Colonic mucosa (tissue), 4 donors: ENCODE measurements around the gene ZNF608. TPM values are rescaled to one million over a fixed set of nuclear protein-coding genes. Genes with fewer than 3 reads are reported as not detected.

ENCODE experiments used
- DNase-seq: peaks from one replicate; pipeline ENCODE4 v3.0.0-alpha.2; 2020
- H3K27ac ChIP-seq: fragments of 200-600 bp; one replicate; pipeline ENCODE4 v1.8.0; 2021
- H3K27me3 ChIP-seq: fragments of 200-600 bp; one replicate; pipeline ENCODE4 v1.8.0; 2021
- H3K36me3 ChIP-seq: fragments of 200-600 bp; one replicate; pipeline ENCODE4 v1.8.0; 2021
- H3K4me1 ChIP-seq: fragments of 200-600 bp; one replicate; pipeline ENCODE4 v1.8.0; 2021; ENCODE audit warnings: mild to moderate bottlenecking
- H3K4me3 ChIP-seq: fragments of 200-600 bp; one replicate; pipeline ENCODE4 v1.8.0; 2021
- H3K9ac ChIP-seq, 2 donors: one replicate each; pipeline ENCODE4 v1.7.0; 2013; ENCODE audit warnings: control low read depth in 2 of 2, low read depth in 2 of 2, low read length in 2 of 2
- H3K9me3 ChIP-seq: fragments of 200-600 bp; one replicate; pipeline ENCODE4 v1.8.0; 2021
- intact Hi-C: fragments of 100-400 bp; cut with DNase I; formaldehyde crosslinking; loops from one replicate; pipeline ENCODE4 v1.14.1; 2022
- total RNA-seq, 2 donors: library from RNA; stranded (reverse); fragmentation: NEBNext Ultra II Directional in 1 of 2; extraction: Animal tissue kit (Norgen Biotek cat#: 25700) in 1 of 2; gene quantifications; one replicate each; pipeline ENCODE4 v1.2.1, GENCODE V29; 2021
- TF ChIP-seq, protein P1 (sequence below): fragments of 200-600 bp; IDR thresholded peaks from one replicate; pipeline ENCODE4 v1.8.0; 2022; ENCODE audit warnings: antibody characterized with exemption, mild to moderate bottlenecking
- donor health status: healthy.
- donor health status: DM: no; HTN: no; CAD: no.
- donor health status: DM: no; HTN: no; CAD: no.

The ZNF608 gene
- total RNA-seq, 2 donors from 2014 or later = 14.6 to 20.0 TPM

DNA sequence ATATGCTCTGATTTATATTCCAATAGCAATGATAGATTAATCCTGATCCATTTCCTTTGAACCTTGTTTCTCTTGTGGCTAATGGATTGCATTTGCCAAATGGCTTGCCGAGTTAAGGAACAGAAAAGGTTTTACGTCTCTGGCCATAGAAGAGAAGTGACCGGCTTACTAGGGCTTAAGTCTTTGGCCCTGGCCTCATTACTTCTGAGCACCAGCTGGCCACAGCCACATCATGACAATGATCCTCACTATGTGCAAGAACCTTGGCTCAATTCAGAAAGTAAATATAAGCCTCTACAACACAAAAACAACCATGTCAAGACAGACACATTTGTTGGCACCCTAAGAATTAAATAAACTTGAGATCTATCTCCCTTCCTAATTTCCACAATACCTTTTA is 46.1 kb downstream of the ZNF608 start:
- no peak overlapping the region for H3K9ac ChIP-seq
- no peak overlapping the region for H3K4me3 ChIP-seq
- no peak overlapping the region for H3K27ac ChIP-seq
- H3K9me3 ChIP-seq = no peaks in the 10 kb centered on the region
- TF ChIP-seq, protein P1, sequence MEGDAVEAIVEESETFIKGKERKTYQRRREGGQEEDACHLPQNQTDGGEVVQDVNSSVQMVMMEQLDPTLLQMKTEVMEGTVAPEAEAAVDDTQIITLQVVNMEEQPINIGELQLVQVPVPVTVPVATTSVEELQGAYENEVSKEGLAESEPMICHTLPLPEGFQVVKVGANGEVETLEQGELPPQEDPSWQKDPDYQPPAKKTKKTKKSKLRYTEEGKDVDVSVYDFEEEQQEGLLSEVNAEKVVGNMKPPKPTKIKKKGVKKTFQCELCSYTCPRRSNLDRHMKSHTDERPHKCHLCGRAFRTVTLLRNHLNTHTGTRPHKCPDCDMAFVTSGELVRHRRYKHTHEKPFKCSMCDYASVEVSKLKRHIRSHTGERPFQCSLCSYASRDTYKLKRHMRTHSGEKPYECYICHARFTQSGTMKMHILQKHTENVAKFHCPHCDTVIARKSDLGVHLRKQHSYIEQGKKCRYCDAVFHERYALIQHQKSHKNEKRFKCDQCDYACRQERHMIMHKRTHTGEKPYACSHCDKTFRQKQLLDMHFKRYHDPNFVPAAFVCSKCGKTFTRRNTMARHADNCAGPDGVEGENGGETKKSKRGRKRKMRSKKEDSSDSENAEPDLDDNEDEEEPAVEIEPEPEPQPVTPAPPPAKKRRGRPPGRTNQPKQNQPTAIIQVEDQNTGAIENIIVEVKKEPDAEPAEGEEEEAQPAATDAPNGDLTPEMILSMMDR = no peak
- intact Hi-C loops = no loop called here
- no peaks in the 10 kb centered on the region for H3K36me3 ChIP-seq
- DNase-seq = no peak
- peaks cover 8% of the 10 kb centered on the region for H3K4me1 ChIP-seq
- H3K27me3 ChIP-seq = no peaks in the 10 kb centered on the region

- H3K27me3 ChIP-seq = no peaks in the 10 kb centered on the region
- H3K4me1 ChIP-seq = no peaks in the 10 kb centered on the region
- no peak overlapping the region for H3K4me3 ChIP-seq
- DNase-seq = no peak
- intact Hi-C loops = no loop called here
- no peak overlapping the region for H3K9ac ChIP-seq
- no peaks in the 10 kb centered on the region for H3K9me3 ChIP-seq
- H3K36me3 ChIP-seq = no peaks in the 10 kb centered on the region
- H3K27ac ChIP-seq = peak overlapping the region; percentile 15
- TF ChIP-seq, protein P1 = no peak
Observed at GRCh38 chr5:124698770-124699169, 47.7 kb downstream of the ZNF608 start.

GRCh38 chr5:124697933-124698591 is 48.4 kb downstream of the ZNF608 start:
- Histone ChIP-seq H3K36me3 (no peaks in the 10 kb centered on the region), H3K4me1 (no peaks in the 10 kb centered on the region), H3K27me3 (no peaks in the 10 kb centered on the region), H3K4me3 (no peak overlapping the region), H3K27ac (peak overlapping the region; percentile 15), H3K9me3 (no peaks in the 10 kb centered on the region), H3K9ac (no peak overlapping the region)
- TF ChIP-seq, protein P1 = no peak
- intact Hi-C loops = no loop called here
- DNase-seq = no peak

DNA sequence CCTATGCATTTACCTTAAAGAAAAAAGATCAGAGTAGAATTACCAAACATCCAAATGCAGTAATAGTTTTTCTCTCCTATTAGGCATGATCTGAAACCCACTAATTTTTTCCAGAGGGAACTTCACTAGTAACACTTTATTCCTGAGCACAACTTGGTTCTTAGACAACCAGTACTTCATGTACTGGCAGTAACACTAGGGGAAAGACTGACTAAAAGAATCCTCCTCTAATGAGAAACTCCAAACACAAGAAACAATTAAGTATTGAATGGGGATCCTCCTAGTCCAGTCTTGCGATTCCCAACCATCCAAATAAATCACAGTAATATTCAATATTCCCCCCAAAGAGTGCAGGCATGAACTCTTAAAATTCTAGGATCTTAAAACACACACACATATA is 48.9 kb downstream of the ZNF608 start:
- H3K9ac ChIP-seq = no peak overlapping the region
- peak overlapping the region; percentile 30 for H3K27ac ChIP-seq
- DNase-seq = no peak
- no peaks in the 10 kb centered on the region for H3K36me3 ChIP-seq
- no peak overlapping the region for H3K4me3 ChIP-seq
- no peaks in the 10 kb centered on the region for H3K4me1 ChIP-seq
- intact Hi-C loops = no loop called here
- H3K9me3 ChIP-seq = no peaks in the 10 kb centered on the region
- TF ChIP-seq, protein P1 = no peak
- H3K27me3 ChIP-seq = no peaks in the 10 kb centered on the region

- H3K4me3 ChIP-seq = no peak overlapping the region
- H3K36me3 ChIP-seq = no peaks in the 10 kb centered on the region
- intact Hi-C loops = no loop called here
- H3K9me3 ChIP-seq = no peaks in the 10 kb centered on the region
- no peak for DNase-seq
- no peaks in the 10 kb centered on the region for H3K4me1 ChIP-seq
- TF ChIP-seq, protein P1 = no peak
- H3K9ac ChIP-seq = no peak overlapping the region
- peak overlapping the region; percentile 30 for H3K27ac ChIP-seq
- H3K27me3 ChIP-seq = no peaks in the 10 kb centered on the region
Observed at GRCh38 chr5:124696898-124697297, 49.5 kb downstream of the ZNF608 start.
